IMR-90 (cell line): ENCODE results near the gene ARHGAP36. TPM values are rescaled to one million over a fixed set of nuclear protein-coding genes. Genes with fewer than 3 reads are reported as not detected.

ENCODE experiments used
- ATAC-seq: fragments of 200-7000 bp; cut with Tn5 transposase; 2 replicates; pipeline ENCODE4 v1.9.1; 2020; ENCODE audit warnings: low read depth, mild to moderate bottlenecking, moderate library complexity
- BruUV-seq: library from RNA; stranded (reverse); fragments of 400-500 nt; replicated peaks from 2 replicates; lab custom pipeline; 2021; lab: Mats Ljungman, UMichigan
- CTCF ChIA-PET: fragments of 300-600 bp; formaldehyde crosslinking; extraction: SDS; loops from one replicate; lab custom pipeline; 2021; ENCODE audit warnings: antibody characterized with exemption; lab: Yijun Ruan, JAX
- POLR2A ChIA-PET: fragments of 300-600 bp; sonication (Branson Sonifier 250); formaldehyde crosslinking; loops from one replicate; lab custom pipeline; 2022; ENCODE audit warnings: antibody characterized with exemption; ENCODE audit not compliant: unreplicated experiment; lab: Charles Lee
- DNase-seq: peaks from one replicate; pipeline ENCODE4 v3.0.0; 2013
- H2AFZ ChIP-seq: replicated peaks from 2 replicates; pipeline ENCODE3; 2013; ENCODE audit warnings: low read length, mild to moderate bottlenecking; ENCODE audit not compliant: poor library complexity
- H2AK5ac ChIP-seq: 2 replicates; pipeline ENCODE4 v1.6.1; 2013; ENCODE audit warnings: low read depth, low read length, inconsistent platforms
- H2AK9ac ChIP-seq: replicated peaks from 2 replicates; pipeline ENCODE3; 2013; ENCODE audit warnings: mild to moderate bottlenecking, low read depth, low read length, moderate library complexity; ENCODE audit not compliant: poor library complexity
- H2BK120ac ChIP-seq: 2 replicates; pipeline ENCODE4 v1.6.1; 2013; ENCODE audit warnings: low read depth, low read length, inconsistent platforms
- H2BK15ac ChIP-seq: 3 replicates; pipeline ENCODE4 v1.6.1; 2013; ENCODE audit warnings: low read depth, low read length, inconsistent platforms
- H2BK20ac ChIP-seq: 2 replicates; pipeline ENCODE4 v1.6.1; 2013; ENCODE audit warnings: low read depth, mild to moderate bottlenecking, inconsistent platforms, low read length, moderate library complexity
- H2BK5ac ChIP-seq: 2 replicates; pipeline ENCODE4 v1.6.1; 2013; ENCODE audit warnings: mild to moderate bottlenecking, low read depth, low read length, inconsistent platforms; ENCODE audit not compliant: poor library complexity, severe bottlenecking
- H3K14ac ChIP-seq: replicated peaks from 2 replicates; pipeline ENCODE4 v1.6.1; 2013; ENCODE audit warnings: low read depth, low read length, inconsistent platforms
- H3K18ac ChIP-seq: 2 replicates; pipeline ENCODE4 v1.6.1; 2013; ENCODE audit warnings: low read depth, low read length, control low read depth
- H3K23ac ChIP-seq: 2 replicates; pipeline ENCODE4 v1.6.1; 2013; ENCODE audit warnings: low read depth, low read length, inconsistent platforms
- H3K27ac ChIP-seq: 2 replicates; pipeline ENCODE4 v1.5.1; 2013; ENCODE audit warnings: mild to moderate bottlenecking, control low read depth, low read length; ENCODE audit not compliant: insufficient read depth
- H3K27me3 ChIP-seq: 2 replicates; pipeline ENCODE4 v1.6.1; 2013; ENCODE audit warnings: low read length; ENCODE audit not compliant: control insufficient read depth, insufficient read depth
- H3K36me3 ChIP-seq: 2 replicates; pipeline ENCODE4 v1.6.1; 2013; ENCODE audit warnings: low read length, mixed read lengths; ENCODE audit not compliant: control insufficient read depth, insufficient read depth
- H3K4ac ChIP-seq: 2 replicates; pipeline ENCODE4 v1.6.1; 2013; ENCODE audit warnings: low read depth, low read length, inconsistent platforms
- H3K4me1 ChIP-seq: 2 replicates; pipeline ENCODE4 v1.6.1; 2013; ENCODE audit warnings: low read length, mixed read lengths; ENCODE audit not compliant: control insufficient read depth, insufficient read depth
- H3K4me2 ChIP-seq: 2 replicates; pipeline ENCODE4 v1.6.1; 2013; ENCODE audit warnings: low read depth, mild to moderate bottlenecking, control low read depth, low read length, moderate library complexity
- H3K4me3 ChIP-seq: 2 replicates; pipeline ENCODE4 v1.5.1; 2013; ENCODE audit warnings: low read depth, mild to moderate bottlenecking, control low read depth, low read length, moderate library complexity; ENCODE audit not compliant: insufficient read depth
- H3K56ac ChIP-seq: 2 replicates; pipeline ENCODE4 v1.6.1; 2013; ENCODE audit warnings: low read length, inconsistent platforms; ENCODE audit not compliant: insufficient read depth; ENCODE audit errors: extremely low read depth
- H3K79me1 ChIP-seq, 2 experiments: 2 replicates each; pipeline ENCODE4 v1.6.1; 2013; ENCODE audit warnings: low read length in 2 of 2, inconsistent platforms in 1 of 2, low read depth in 1 of 2
- H3K9ac ChIP-seq: 2 replicates; pipeline ENCODE4 v1.6.1; 2013; ENCODE audit warnings: low read depth, low read length, control low read depth
- H3K9me1 ChIP-seq: 2 replicates; pipeline ENCODE4 v1.6.1; 2013; ENCODE audit warnings: low read length, inconsistent platforms; ENCODE audit not compliant: insufficient read depth
- H3K9me3 ChIP-seq: 2 replicates; pipeline ENCODE4 v1.6.1; 2013; ENCODE audit warnings: low read length; ENCODE audit not compliant: control insufficient read depth, insufficient read depth
- H4K20me1 ChIP-seq: 2 replicates; pipeline ENCODE4 v1.6.1; 2013; ENCODE audit warnings: low read length, inconsistent platforms; ENCODE audit not compliant: insufficient read depth
- H4K5ac ChIP-seq: 2 replicates; pipeline ENCODE4 v1.6.1; 2013; ENCODE audit warnings: mild to moderate bottlenecking, low read depth, low read length, control low read depth
- H4K8ac ChIP-seq, 2 experiments: 2 replicates each; pipeline ENCODE4 v1.6.1; 2013; ENCODE audit warnings: low read depth in 2 of 2, low read length in 2 of 2, control low read depth in 1 of 2, inconsistent platforms in 1 of 2
- H4K91ac ChIP-seq: 2 replicates; pipeline ENCODE4 v1.6.1; 2013; ENCODE audit warnings: low read depth, low read length, inconsistent platforms; ENCODE audit not compliant: insufficient read depth
- BHLHE40 ChIP-seq: fragments of 150-350 bp; IDR thresholded peaks from 2 replicates; pipeline ENCODE4 v1.6.1; 2016; ENCODE audit warnings: mild to moderate bottlenecking, low read depth, low read length
- CEBPB ChIP-seq: IDR thresholded peaks from 2 replicates; pipeline ENCODE4 v1.6.1; 2012; ENCODE audit warnings: low read depth, low read length, improper control_type of control experiment
- CHD1 ChIP-seq: IDR thresholded peaks from 2 replicates; pipeline ENCODE4 v1.6.1; 2012; ENCODE audit warnings: low read depth, low read length, improper control_type of control experiment
- MAFK ChIP-seq: IDR thresholded peaks from 2 replicates; pipeline ENCODE4 v1.6.1; 2012; ENCODE audit warnings: low read depth, low read length, improper control_type of control experiment
- MAZ ChIP-seq: IDR thresholded peaks from 2 replicates; pipeline ENCODE4 v1.6.1; 2012; ENCODE audit warnings: low read depth, mild to moderate bottlenecking, low read length, improper control_type of control experiment, moderate library complexity, borderline replicate concordance
- POLR2A ChIP-seq: IDR thresholded peaks from 2 replicates; pipeline ENCODE4 v1.6.1; 2012; ENCODE audit warnings: mild to moderate bottlenecking, low read depth, low read length
- RAD21 ChIP-seq: IDR thresholded peaks from 2 replicates; pipeline ENCODE4 v1.6.1; 2012; ENCODE audit warnings: low read length, improper control_type of control experiment
- RFX5 ChIP-seq: IDR thresholded peaks from 2 replicates; pipeline ENCODE4 v1.8.0; 2012; ENCODE audit warnings: low read depth, mild to moderate bottlenecking, low read length, moderate library complexity
- WGBS, 2 experiments: methylation state at CpG; one replicate each; pipeline versions ENCODE4 v1.1.5 to v1.1.7; 2013; ENCODE audit warnings: missing lambda C conversion rate in 2 of 2; ENCODE audit not compliant: insufficient read length in 1 of 2; ENCODE audit errors: extremely low coverage in 2 of 2; 5-methylcytosine and 5-hydroxymethylcytosine counted together
- dilution Hi-C: fragments of 300-500 bp; cut with HindIII; formaldehyde crosslinking; loops from one replicate; pipeline ENCODE4 v1.14.3; 2018; ENCODE audit warnings: low sequenced_read_pairs; ENCODE audit not compliant: unreplicated experiment
- in situ Hi-C: fragments of 300-500 bp; cut with MboI; formaldehyde crosslinking; loops from 3 replicates; pipeline ENCODE4 v1.14.3; 2019; ENCODE audit warnings: low sequenced_read_pairs, inconsistent platforms, mixed read lengths
- intact Hi-C: fragments of 100-400 bp; cut with micrococcal nuclease; formaldehyde crosslinking; loops from 2 replicates; pipeline ENCODE4 v1.10.0; 2022
- polyA plus RNA-seq, 3 experiments: library from polyadenylated mRNA; depleted of rRNA; stranded (reverse); fragments of >200 nt; gene quantifications; 2 replicates each; pipeline ENCODE4 v1.2.3, GENCODE V29; 2012; ENCODE audit warnings: low replicate concordance in 1 of 3
- total RNA-seq: library from RNA; depleted of rRNA; stranded (reverse); fragments of >200 nt; gene quantifications from 2 replicates; pipeline ENCODE4 v1.2.3, GENCODE V29; 2012
- TF ChIP-seq, protein P1 (sequence below): conservative IDR thresholded peaks from 2 replicates; pipeline ENCODE4 v1.5.1; 2012; ENCODE audit warnings: mild to moderate bottlenecking, low read depth, low read length, improper control_type of control experiment

The ARHGAP36 gene
- total and polyA plus RNA-seq, 2 of the 4 experiments (the other 2 are of a cell fraction): not detected

GRCh38 chrX:131066237-131066636, 8.1 kb downstream of the ARHGAP36 start:
- Histone ChIP-seq H4K20me1 (no peaks in the 10 kb centered on the region), H3K9ac (no peak overlapping the region), H3K4me3 (no peak overlapping the region), H2AK5ac (no peak overlapping the region), H3K79me1 (no peaks in the 10 kb centered on the region), H2BK5ac (no peak overlapping the region), H4K8ac (no peak overlapping the region), H3K23ac (no peak overlapping the region), H3K27ac (no peak overlapping the region), H3K4me1 (no peaks in the 10 kb centered on the region), H3K14ac (no peak overlapping the region), H2AFZ (no peak overlapping the region), H3K9me3 (peaks cover 1% of the 10 kb centered on the region; the same call in 1 of the 2 replicates), H2BK15ac (no peak overlapping the region), H3K36me3 (no peaks in the 10 kb centered on the region), H3K56ac (no peak overlapping the region), H2BK20ac (no peak overlapping the region), H4K5ac (no peak overlapping the region), H3K27me3 (peaks cover 12% of the 10 kb centered on the region; the same call in 1 of the 2 replicates), H3K4me2 (no peak overlapping the region), H2AK9ac (no peak overlapping the region), H3K18ac (no peak overlapping the region), H4K91ac (no peak overlapping the region), H2BK120ac (no peak overlapping the region), H3K9me1 (no peaks in the 10 kb centered on the region), H3K4ac (no peak overlapping the region)
- no CpG with 5 or more reads among the region's 3 CpGs for WGBS, 2 experiments
- ChIA-PET POLR2A (no interaction called here), CTCF (no interaction called here)
- dilution Hi-C loops (no loop called here), intact Hi-C loops (no loop called here), in situ Hi-C loops (no loop called here)
- ATAC-seq (no peak), DNase-seq (no peak)
- no TSS peak for BruUV-seq
- no peak for TF ChIP-seq CEBPB
- TF ChIP-seq POLR2A: no peak
- no peak for TF ChIP-seq CHD1
- no peak for TF ChIP-seq RFX5
- no peak for TF ChIP-seq MAFK
- TF ChIP-seq, protein P1, sequence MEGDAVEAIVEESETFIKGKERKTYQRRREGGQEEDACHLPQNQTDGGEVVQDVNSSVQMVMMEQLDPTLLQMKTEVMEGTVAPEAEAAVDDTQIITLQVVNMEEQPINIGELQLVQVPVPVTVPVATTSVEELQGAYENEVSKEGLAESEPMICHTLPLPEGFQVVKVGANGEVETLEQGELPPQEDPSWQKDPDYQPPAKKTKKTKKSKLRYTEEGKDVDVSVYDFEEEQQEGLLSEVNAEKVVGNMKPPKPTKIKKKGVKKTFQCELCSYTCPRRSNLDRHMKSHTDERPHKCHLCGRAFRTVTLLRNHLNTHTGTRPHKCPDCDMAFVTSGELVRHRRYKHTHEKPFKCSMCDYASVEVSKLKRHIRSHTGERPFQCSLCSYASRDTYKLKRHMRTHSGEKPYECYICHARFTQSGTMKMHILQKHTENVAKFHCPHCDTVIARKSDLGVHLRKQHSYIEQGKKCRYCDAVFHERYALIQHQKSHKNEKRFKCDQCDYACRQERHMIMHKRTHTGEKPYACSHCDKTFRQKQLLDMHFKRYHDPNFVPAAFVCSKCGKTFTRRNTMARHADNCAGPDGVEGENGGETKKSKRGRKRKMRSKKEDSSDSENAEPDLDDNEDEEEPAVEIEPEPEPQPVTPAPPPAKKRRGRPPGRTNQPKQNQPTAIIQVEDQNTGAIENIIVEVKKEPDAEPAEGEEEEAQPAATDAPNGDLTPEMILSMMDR: no peak
- TF ChIP-seq MAZ: no peak
- TF ChIP-seq BHLHE40: no peak
- TF ChIP-seq RAD21: no peak
